ENCODE data around the gene ZNF892.

GRCh38 chr2:95166065-95166763 is 41.1 kb upstream of the ZNF892 start:
- TF ChIP-seq CTCF (optimal IDR thresholded peaks at IDR 0.05 in 1 of 3, IDR thresholded peaks at IDR 0.05 in 1 of 3, conservative IDR thresholded peaks at IDR 0.05 in 1 of 3; ENCODE audit: extremely low read depth in 1 of 3, insufficient read depth in 2 of 3, low read length in 3 of 3) (no peak), EZH2 (IDR thresholded peaks at IDR 0.05; ENCODE audit: low read length) (no peak)

Measured in keratinocyte (primary cell).